HepG2 (cell line): ENCODE results near the gene PSIP1. TPM values are rescaled to one million over a fixed set of nuclear protein-coding genes. Genes with fewer than 3 reads are reported as not detected.

Source experiments
- FOXO1 ChIP-seq: sonication (generic); formaldehyde crosslinking; IDR thresholded peaks from 2 replicates; pipeline ENCODE4 v1.4.0; 2020; ENCODE audit warnings: missing genetic modification reagents
- HDAC2 ChIP-seq: sonication (generic); formaldehyde crosslinking; IDR thresholded peaks from 2 replicates; pipeline ENCODE4 v1.4.0; 2020; ENCODE audit warnings: missing genetic modification reagents
- TBX3 ChIP-seq: fragments of 450-650 bp; IDR thresholded peaks from 2 replicates; pipeline ENCODE4 v1.6.1; 2017; ENCODE audit warnings: antibody characterized with exemption, mild to moderate bottlenecking, inconsistent platforms, borderline replicate concordance
- ZBTB1 ChIP-seq: sonication (generic); formaldehyde crosslinking; IDR thresholded peaks from 2 replicates; pipeline ENCODE4 v1.4.0; 2020; ENCODE audit warnings: missing genetic modification reagents, borderline replicate concordance
- ZFP1 ChIP-seq: IDR thresholded peaks from 2 replicates; pipeline ENCODE4 v1.6.1; 2016
- ZNF253 ChIP-seq: sonication (generic); formaldehyde crosslinking; IDR thresholded peaks from 2 replicates; pipeline ENCODE4 v1.8.0; 2022; ENCODE audit warnings: mild to moderate bottlenecking, missing genetic modification reagents, borderline replicate concordance
- ZNF430 ChIP-seq: sonication (generic); formaldehyde crosslinking; IDR thresholded peaks from 2 replicates; pipeline ENCODE4 v1.9.0; 2021; ENCODE audit warnings: mild to moderate bottlenecking, missing genetic modification reagents
- ZNF615 ChIP-seq: sonication (generic); formaldehyde crosslinking; IDR thresholded peaks from 2 replicates; pipeline ENCODE4 v1.5.0; 2020; ENCODE audit warnings: mild to moderate bottlenecking, missing genetic modification reagents, borderline replicate concordance
- ZNF709 ChIP-seq: sonication (generic); formaldehyde crosslinking; IDR thresholded peaks from 2 replicates; pipeline ENCODE4 v1.5.0; 2020; ENCODE audit warnings: mild to moderate bottlenecking, missing genetic modification reagents
- ZNF775 ChIP-seq: sonication (generic); formaldehyde crosslinking; IDR thresholded peaks from 2 replicates; pipeline ENCODE4 v1.4.0; 2020; ENCODE audit warnings: missing genetic modification reagents, mild to moderate bottlenecking, moderate library complexity, borderline replicate concordance
- ZSCAN9 ChIP-seq: IDR thresholded peaks from 2 replicates; pipeline ENCODE4 v1.6.1; 2016; ENCODE audit warnings: borderline replicate concordance
- polyA plus RNA-seq, 8 experiments: library from polyadenylated mRNA; depleted of rRNA in 3 of 8; stranded (reverse) in 7 of 8; unstranded in 1 of 8; fragments of >200 nt; fragmentation: Illumina TruSeq in 4 of 8; extraction: Trizol in 4 of 8; gene quantifications; 2 replicates each; pipeline versions ENCODE4 v1.2.1 to v1.2.3, GENCODE V29; 2011 to 2016; ENCODE audit warnings: low read depth in 4 of 8, missing spikeins in 1 of 8, mixed read lengths in 1 of 8; ENCODE audit not compliant: insufficient read depth in 1 of 8
- total RNA-seq, 5 experiments: library from RNA; depleted of rRNA; stranded (reverse); fragments of >200 nt; fragmentation: Illumina TruSeq; extraction: Trizol; gene quantifications; 2 replicates each; pipeline ENCODE4 v1.2.3, GENCODE V29; 2016; ENCODE audit warnings: low read depth in 1 of 5
- TF ChIP-seq, protein P1 (sequence below), 2 experiments: fragments of 450-650 bp in 1 of 2; sonication (generic) in 1 of 2; formaldehyde crosslinking in 1 of 2; IDR thresholded peaks; 2 replicates each; pipeline versions ENCODE4 v1.6.1 to v1.8.0; 2016 to 2022; ENCODE audit warnings: antibody characterized with exemption in 1 of 2, mild to moderate bottlenecking in 1 of 2, missing genetic modification reagents in 1 of 2
- TF ChIP-seq, protein P2 (sequence below): IDR thresholded peaks from 2 replicates; pipeline ENCODE4 v1.6.1; 2016; ENCODE audit warnings: low read depth
- TF ChIP-seq, protein P3 (sequence below): sonication (generic); formaldehyde crosslinking; IDR thresholded peaks from 2 replicates; pipeline ENCODE4 v1.5.0; 2020; ENCODE audit warnings: missing genetic modification reagents
- TF ChIP-seq, protein P4 (sequence below): sonication (generic); formaldehyde crosslinking; IDR thresholded peaks from 2 replicates; pipeline ENCODE4 v1.9.0; 2022; ENCODE audit warnings: missing genetic modification reagents, mild to moderate bottlenecking, borderline replicate concordance

PSIP1 gene
- total and polyA plus RNA-seq, 2 of the 13 experiments (the other 11 are each of a cell fraction or from before 2014, with no cell fraction given), result 12.6 to 46.4 TPM

DNA sequence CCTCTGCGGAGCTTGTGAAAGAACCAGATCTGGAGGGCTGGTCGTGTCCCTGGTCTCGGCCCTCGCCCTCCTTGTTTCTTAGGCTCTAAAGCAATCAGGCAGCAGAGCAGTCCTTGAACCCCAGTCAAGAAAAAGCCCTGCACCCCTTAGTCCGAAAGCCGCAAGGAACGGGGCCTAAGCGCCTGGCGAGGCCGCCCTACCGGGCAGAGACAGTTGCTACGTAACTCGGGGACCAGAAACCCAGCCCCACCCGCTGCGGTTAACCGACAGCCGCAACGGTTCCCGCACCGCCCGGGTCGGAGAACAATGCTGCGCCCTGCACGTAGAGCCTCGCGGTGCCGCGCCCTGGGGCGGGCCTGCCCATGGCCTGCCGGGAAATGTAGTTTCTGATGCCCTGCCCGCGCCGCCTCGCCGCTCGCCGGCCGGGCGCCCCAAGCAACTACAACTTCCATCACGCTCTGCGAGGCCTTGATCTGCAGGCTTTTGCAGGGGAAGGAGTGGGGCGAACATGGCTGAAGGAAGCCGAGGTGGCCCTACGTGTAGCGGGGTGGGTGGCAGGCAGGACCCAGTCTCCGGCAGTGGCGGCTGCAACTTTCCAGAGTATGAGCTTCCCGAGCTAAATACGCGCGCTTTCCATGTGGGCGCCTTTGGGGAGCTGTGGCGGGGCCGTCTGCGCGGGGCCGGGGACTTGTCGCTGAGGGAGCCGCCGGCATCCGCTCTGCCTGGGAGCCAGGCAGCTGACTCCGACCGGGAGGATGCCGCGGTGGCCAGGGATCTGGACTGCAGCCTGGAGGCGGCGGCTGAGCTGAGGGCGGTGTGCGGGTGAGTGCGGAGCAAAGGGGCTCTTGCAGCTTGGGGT lies 88.2 kb downstream of the PSIP1 start, which contains the start of gene SNAPC3 (continued):
- TF ChIP-seq, protein P1, sequence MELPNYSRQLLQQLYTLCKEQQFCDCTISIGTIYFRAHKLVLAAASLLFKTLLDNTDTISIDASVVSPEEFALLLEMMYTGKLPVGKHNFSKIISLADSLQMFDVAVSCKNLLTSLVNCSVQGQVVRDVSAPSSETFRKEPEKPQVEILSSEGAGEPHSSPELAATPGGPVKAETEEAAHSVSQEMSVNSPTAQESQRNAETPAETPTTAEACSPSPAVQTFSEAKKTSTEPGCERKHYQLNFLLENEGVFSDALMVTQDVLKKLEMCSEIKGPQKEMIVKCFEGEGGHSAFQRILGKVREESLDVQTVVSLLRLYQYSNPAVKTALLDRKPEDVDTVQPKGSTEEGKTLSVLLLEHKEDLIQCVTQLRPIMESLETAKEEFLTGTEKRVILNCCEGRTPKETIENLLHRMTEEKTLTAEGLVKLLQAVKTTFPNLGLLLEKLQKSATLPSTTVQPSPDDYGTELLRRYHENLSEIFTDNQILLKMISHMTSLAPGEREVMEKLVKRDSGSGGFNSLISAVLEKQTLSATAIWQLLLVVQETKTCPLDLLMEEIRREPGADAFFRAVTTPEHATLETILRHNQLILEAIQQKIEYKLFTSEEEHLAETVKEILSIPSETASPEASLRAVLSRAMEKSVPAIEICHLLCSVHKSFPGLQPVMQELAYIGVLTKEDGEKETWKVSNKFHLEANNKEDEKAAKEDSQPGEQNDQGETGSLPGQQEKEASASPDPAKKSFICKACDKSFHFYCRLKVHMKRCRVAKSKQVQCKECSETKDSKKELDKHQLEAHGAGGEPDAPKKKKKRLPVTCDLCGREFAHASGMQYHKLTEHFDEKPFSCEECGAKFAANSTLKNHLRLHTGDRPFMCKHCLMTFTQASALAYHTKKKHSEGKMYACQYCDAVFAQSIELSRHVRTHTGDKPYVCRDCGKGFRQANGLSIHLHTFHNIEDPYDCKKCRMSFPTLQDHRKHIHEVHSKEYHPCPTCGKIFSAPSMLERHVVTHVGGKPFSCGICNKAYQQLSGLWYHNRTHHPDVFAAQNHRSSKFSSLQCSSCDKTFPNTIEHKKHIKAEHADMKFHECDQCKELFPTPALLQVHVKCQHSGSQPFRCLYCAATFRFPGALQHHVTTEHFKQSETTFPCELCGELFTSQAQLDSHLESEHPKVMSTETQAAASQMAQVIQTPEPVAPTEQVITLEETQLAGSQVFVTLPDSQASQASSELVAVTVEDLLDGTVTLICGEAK (IDR thresholded peaks at IDR 0.05), result no peak
- TF ChIP-seq, protein P1 (CRISPR knock-in tag; IDR thresholded peaks at IDR 0.05), result peak; percentile 73
- TF ChIP-seq ZNF430 (CRISPR knock-in tag), result peak; percentile 80; the same call in 1 of the 2 replicates
- TF ChIP-seq ZNF709 (CRISPR knock-in tag), result no peak
- TF ChIP-seq, protein P2, sequence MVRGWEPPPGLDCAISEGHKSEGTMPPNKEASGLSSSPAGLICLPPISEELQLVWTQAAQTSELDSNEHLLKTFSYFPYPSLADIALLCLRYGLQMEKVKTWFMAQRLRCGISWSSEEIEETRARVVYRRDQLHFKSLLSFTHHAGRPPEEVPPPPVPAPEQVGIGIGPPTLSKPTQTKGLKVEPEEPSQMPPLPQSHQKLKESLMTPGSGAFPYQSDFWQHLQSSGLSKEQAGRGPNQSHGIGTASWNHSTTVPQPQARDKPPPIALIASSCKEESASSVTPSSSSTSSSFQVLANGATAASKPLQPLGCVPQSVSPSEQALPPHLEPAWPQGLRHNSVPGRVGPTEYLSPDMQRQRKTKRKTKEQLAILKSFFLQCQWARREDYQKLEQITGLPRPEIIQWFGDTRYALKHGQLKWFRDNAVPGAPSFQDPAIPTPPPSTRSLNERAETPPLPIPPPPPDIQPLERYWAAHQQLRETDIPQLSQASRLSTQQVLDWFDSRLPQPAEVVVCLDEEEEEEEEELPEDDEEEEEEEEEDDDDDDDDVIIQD, result peak; percentile 69
- TF ChIP-seq ZFP1 (CRISPR knock-in tag), result 0 out of 2 replicates have a peak, but pooled peaks have one; percentile 49
- TF ChIP-seq ZNF615 (CRISPR knock-in tag), result no peak
- no peak for TF ChIP-seq ZNF775 (CRISPR knock-in tag)
- no peak for TF ChIP-seq ZNF253
- TF ChIP-seq TBX3, result no peak
- TF ChIP-seq ZSCAN9, result peak; percentile 83; the same call in 1 of the 2 replicates
- TF ChIP-seq, protein P3, sequence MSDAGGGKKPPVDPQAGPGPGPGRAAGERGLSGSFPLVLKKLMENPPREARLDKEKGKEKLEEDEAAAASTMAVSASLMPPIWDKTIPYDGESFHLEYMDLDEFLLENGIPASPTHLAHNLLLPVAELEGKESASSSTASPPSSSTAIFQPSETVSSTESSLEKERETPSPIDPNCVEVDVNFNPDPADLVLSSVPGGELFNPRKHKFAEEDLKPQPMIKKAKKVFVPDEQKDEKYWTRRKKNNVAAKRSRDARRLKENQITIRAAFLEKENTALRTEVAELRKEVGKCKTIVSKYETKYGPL (CRISPR knock-in tag), result peak; percentile 38; the same call in 1 of the 2 replicates
- TF ChIP-seq FOXO1 (CRISPR knock-in tag), result peak; percentile 11; the same call in 1 of the 2 replicates
- TF ChIP-seq HDAC2 (CRISPR knock-in tag), result peak; percentile 67
- TF ChIP-seq, protein P4, sequence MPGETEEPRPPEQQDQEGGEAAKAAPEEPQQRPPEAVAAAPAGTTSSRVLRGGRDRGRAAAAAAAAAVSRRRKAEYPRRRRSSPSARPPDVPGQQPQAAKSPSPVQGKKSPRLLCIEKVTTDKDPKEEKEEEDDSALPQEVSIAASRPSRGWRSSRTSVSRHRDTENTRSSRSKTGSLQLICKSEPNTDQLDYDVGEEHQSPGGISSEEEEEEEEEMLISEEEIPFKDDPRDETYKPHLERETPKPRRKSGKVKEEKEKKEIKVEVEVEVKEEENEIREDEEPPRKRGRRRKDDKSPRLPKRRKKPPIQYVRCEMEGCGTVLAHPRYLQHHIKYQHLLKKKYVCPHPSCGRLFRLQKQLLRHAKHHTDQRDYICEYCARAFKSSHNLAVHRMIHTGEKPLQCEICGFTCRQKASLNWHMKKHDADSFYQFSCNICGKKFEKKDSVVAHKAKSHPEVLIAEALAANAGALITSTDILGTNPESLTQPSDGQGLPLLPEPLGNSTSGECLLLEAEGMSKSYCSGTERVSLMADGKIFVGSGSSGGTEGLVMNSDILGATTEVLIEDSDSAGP (CRISPR knock-in tag), result peak; percentile 93
- TF ChIP-seq ZBTB1 (CRISPR knock-in tag), result peak; percentile 98
